ENCODE data around the gene WDR5.

WDR5 gene

GRCh38 chr9:134131471-134132207 is 4.2 kb upstream of the WDR5 start:
- Histone ChIP-seq H3K4me1 (ENCODE audit: control insufficient read depth, insufficient read depth, low read length) (no peaks in the 10 kb centered on the region), H3K36me3 (ENCODE audit: control insufficient read depth in 2 of 2, insufficient read depth in 1 of 2, low read length in 2 of 2) (no peaks in the 10 kb centered on the region), H3K4me3 (ENCODE audit: low read depth, low read length) (no peak overlapping the region), H3K27ac (ENCODE audit: extremely low read depth, low read depth, low read length) (no peak overlapping the region), H3K9me3 (ENCODE audit: control insufficient read depth, insufficient read depth, low read depth, low read length) (no peaks in the 10 kb centered on the region)
- ChIA-PET CTCF (no interaction called here), POLR2A (no interaction called here)
- TF ChIP-seq ZNF677 (tag by site-specific recombination; IDR thresholded peaks at IDR 0.05) (no peak), TSHZ1 (tag by site-specific recombination; IDR thresholded peaks at IDR 0.05; ENCODE audit: borderline replicate concordance) (no peak), ZNF112 (tag by site-specific recombination; IDR thresholded peaks at IDR 0.05) (no peak), ZBTB11 (tag by site-specific recombination; conservative IDR thresholded peaks at IDR 0.05; ENCODE audit: low read depth) (no peak), ZNF391 (tag by site-specific recombination; IDR thresholded peaks at IDR 0.05; ENCODE audit: borderline replicate concordance, low read depth) (no peak)

GRCh38 chr9:134132208-134132870 is 3.5 kb upstream of the WDR5 start:
- no peak overlapping the region for H3K27ac ChIP-seq (ENCODE audit: extremely low read depth, low read depth, low read length)
- peaks cover under 1 to 4% of the 10 kb centered on the region in 2 experiments; a peak in 2 of 3 replicates for H3K36me3 ChIP-seq (ENCODE audit: control insufficient read depth in 2 of 2, insufficient read depth in 1 of 2, low read length in 2 of 2)
- no peaks in the 10 kb centered on the region for H3K4me1 ChIP-seq (ENCODE audit: control insufficient read depth, insufficient read depth, low read length)
- ChIA-PET POLR2A (no interaction called here), CTCF (no interaction called here)
- no peak for TF ChIP-seq SALL2 (tag by site-specific recombination; IDR thresholded peaks at IDR 0.05; ENCODE audit: borderline replicate concordance)
- TF ChIP-seq ZNF768 (tag by site-specific recombination; IDR thresholded peaks at IDR 0.05), result peak; percentile 55; the same call in 1 of the 2 replicates
- H3K9me3 ChIP-seq (ENCODE audit: control insufficient read depth, insufficient read depth, low read depth, low read length), result no peaks in the 10 kb centered on the region
- H3K4me3 ChIP-seq (ENCODE audit: low read depth, low read length), result no peak overlapping the region

GRCh38 chr9:134134949-134135342 is 936 bp upstream of the WDR5 start:
- CTCF ChIA-PET, result interaction anchor here (1.2 kb wide), 1 partner anchor 10 kb away, joined by 4 read pairs; no protein-coding TSS in a partner anchor
- H3K36me3 ChIP-seq (ENCODE audit: control insufficient read depth in 2 of 2, insufficient read depth in 1 of 2, low read length in 2 of 2), result peaks cover 6 to 26% of the 10 kb centered on the region in 2 experiments; a peak in 2 of 3 replicates
- POLR2A ChIA-PET, result interaction anchor here (0.5 to 1.4 kb wide), 4 partner anchors 12 to 68 kb away, joined by 3 read pairs; no protein-coding TSS in a partner anchor
- H3K4me3 ChIP-seq (ENCODE audit: low read depth, low read length), result peak overlapping the region; percentile 68
- peak overlapping the region; percentile 95 for H3K27ac ChIP-seq (ENCODE audit: extremely low read depth, low read depth, low read length)
- no peaks in the 10 kb centered on the region for H3K9me3 ChIP-seq (ENCODE audit: control insufficient read depth, insufficient read depth, low read depth, low read length)
- peaks cover 2% of the 10 kb centered on the region; the same call in 1 of the 2 replicates for H3K4me1 ChIP-seq (ENCODE audit: control insufficient read depth, insufficient read depth, low read length)
- TF ChIP-seq EGR2 (tag by site-specific recombination; IDR thresholded peaks at IDR 0.05; ENCODE audit: low read depth), result no peak
- TF ChIP-seq INSM2 (tag by site-specific recombination; IDR thresholded peaks at IDR 0.05), result no peak
- peak; percentile 98 for TF ChIP-seq ZNF335 (tag by site-specific recombination; conservative IDR thresholded peaks at IDR 0.05)
- TF ChIP-seq YY1 (tag by site-specific recombination; IDR thresholded peaks at IDR 0.05), result 0 out of 2 replicates have a peak, but pooled peaks have one; percentile 8
- no peak for TF ChIP-seq ZNF501 (tag by site-specific recombination; IDR thresholded peaks at IDR 0.05)
- peak; percentile 73; the same call in 1 of the 2 replicates for TF ChIP-seq ZNF394 (tag by site-specific recombination; IDR thresholded peaks at IDR 0.05; ENCODE audit: borderline replicate concordance)
- no peak for TF ChIP-seq ZNF530 (tag by site-specific recombination; IDR thresholded peaks at IDR 0.05; ENCODE audit: low read depth)
- TF ChIP-seq KLF7 (tag by site-specific recombination; IDR thresholded peaks at IDR 0.05; ENCODE audit: borderline replicate concordance), result no peak
- TF ChIP-seq ZBTB48 (tag by site-specific recombination; IDR thresholded peaks at IDR 0.05), result peak; percentile 89
- no peak for TF ChIP-seq ZNF239 (tag by site-specific recombination; IDR thresholded peaks at IDR 0.05)
- peak; percentile 20; the same call in 1 of the 2 replicates for TF ChIP-seq ZNF76 (tag by site-specific recombination; IDR thresholded peaks at IDR 0.05; ENCODE audit: borderline replicate concordance, low read depth)
